H9 (cell line): ENCODE data around the gene GRAMD1B. TPM values are rescaled to one million over a fixed set of nuclear protein-coding genes. Genes with fewer than 3 reads are reported as not detected.
A peak's percentile ranks its signal among the peaks of the same experiment; 100 is the strongest.

Experiments used
- DNase-seq: peaks from one replicate; pipeline ENCODE4 v3.0.0-alpha.2; 2017
- H2AFZ ChIP-seq: one replicate; pipeline ENCODE4 v1.6.1; 2013; ENCODE audit warnings: mild to moderate bottlenecking, low read length, control low read depth, moderate library complexity
- H2AK5ac ChIP-seq: 2 replicates; pipeline ENCODE4 v1.6.1; 2013; ENCODE audit warnings: low read length, control low read depth, mixed read lengths; ENCODE audit not compliant: insufficient read length
- H2BK120ac ChIP-seq: one replicate; pipeline ENCODE4 v1.6.1; 2013; ENCODE audit warnings: low read depth, mild to moderate bottlenecking, low read length, control low read depth, inconsistent platforms; ENCODE audit not compliant: poor library complexity, severe bottlenecking
- H2BK12ac ChIP-seq: 2 replicates; pipeline ENCODE4 v1.6.1; 2013; ENCODE audit warnings: low read length, control low read depth, mixed read lengths, low read depth; ENCODE audit not compliant: insufficient read length
- H2BK15ac ChIP-seq: 2 replicates; pipeline ENCODE4 v1.6.1; 2013; ENCODE audit warnings: low read depth, low read length, control low read depth
- H2BK20ac ChIP-seq: one replicate; pipeline ENCODE4 v1.6.1; 2013; ENCODE audit warnings: low read depth, mild to moderate bottlenecking, low read length, control low read depth, inconsistent platforms; ENCODE audit not compliant: poor library complexity, severe bottlenecking
- H2BK5ac ChIP-seq: 2 replicates; pipeline ENCODE4 v1.6.1; 2013; ENCODE audit warnings: low read length, control low read depth, mixed read lengths; ENCODE audit not compliant: insufficient read length
- H3K14ac ChIP-seq: 2 replicates; pipeline ENCODE4 v1.6.1; 2013; ENCODE audit warnings: low read length, control low read depth; ENCODE audit not compliant: insufficient read depth
- H3K18ac ChIP-seq: 2 replicates; pipeline ENCODE4 v1.6.1; 2013; ENCODE audit warnings: low read depth, mild to moderate bottlenecking, mixed read lengths, low read length, control low read depth; ENCODE audit not compliant: insufficient read length
- H3K23ac ChIP-seq: 2 replicates; pipeline ENCODE4 v1.6.1; 2013; ENCODE audit warnings: low read length, control low read depth, mixed read lengths, low read depth; ENCODE audit not compliant: insufficient read length
- H3K23me2 ChIP-seq: 2 replicates; pipeline ENCODE4 v1.6.1; 2013; ENCODE audit warnings: low read depth, mild to moderate bottlenecking, mixed read lengths, low read length, control low read depth; ENCODE audit not compliant: insufficient read length, poor library complexity, severe bottlenecking
- H3K27ac ChIP-seq: 2 replicates; pipeline ENCODE4 v1.5.1; 2013; ENCODE audit warnings: low read length, control low read depth, mixed read lengths, low read depth; ENCODE audit not compliant: insufficient read length
- H3K27me3 ChIP-seq: 2 replicates; pipeline ENCODE4 v1.6.1; 2013; ENCODE audit warnings: low read length, control low read depth, inconsistent platforms; ENCODE audit not compliant: insufficient read depth
- H3K4ac ChIP-seq: 2 replicates; pipeline ENCODE4 v1.6.1; 2013; ENCODE audit warnings: low read depth, mild to moderate bottlenecking, control low read depth, inconsistent platforms, low read length, moderate library complexity
- H3K4me1 ChIP-seq: 2 replicates; pipeline ENCODE4 v1.6.1; 2013; ENCODE audit warnings: low read length, control low read depth, inconsistent platforms; ENCODE audit not compliant: insufficient read depth
- H3K4me2 ChIP-seq: 2 replicates; pipeline ENCODE4 v1.6.1; 2013; ENCODE audit warnings: low read length, control low read depth, mixed read lengths; ENCODE audit not compliant: insufficient read length, insufficient read depth
- H3K56ac ChIP-seq: 2 replicates; pipeline ENCODE4 v1.6.1; 2013; ENCODE audit warnings: low read depth, mild to moderate bottlenecking, mixed read lengths, low read length, control low read depth; ENCODE audit not compliant: insufficient read length
- H3K79me1 ChIP-seq: 2 replicates; pipeline ENCODE4 v1.6.1; 2013; ENCODE audit warnings: low read depth, mild to moderate bottlenecking, moderate library complexity, low read length, control low read depth, inconsistent platforms; ENCODE audit not compliant: insufficient read depth, poor library complexity, severe bottlenecking
- H3K79me2 ChIP-seq: 2 replicates; pipeline ENCODE4 v1.6.1; 2013; ENCODE audit warnings: low read length, control low read depth, inconsistent platforms; ENCODE audit not compliant: insufficient read depth
- H3K9ac ChIP-seq: 2 replicates; pipeline ENCODE4 v1.6.1; 2013; ENCODE audit warnings: low read length, control low read depth, mixed read lengths; ENCODE audit not compliant: insufficient read length; ENCODE audit errors: extremely low read depth
- H3K9me3 ChIP-seq: one replicate; pipeline ENCODE4 v1.6.1; 2013; ENCODE audit warnings: low read depth, low read length, inconsistent platforms; ENCODE audit not compliant: control insufficient read depth
- H3T11ph ChIP-seq: one replicate; pipeline ENCODE4 v1.6.1; 2013; ENCODE audit warnings: mild to moderate bottlenecking, low read length, control low read depth, inconsistent platforms
- H4K20me1 ChIP-seq: one replicate; pipeline ENCODE4 v1.6.1; 2013; ENCODE audit not compliant: control insufficient read depth, insufficient read length, insufficient read depth
- H4K5ac ChIP-seq: 2 replicates; pipeline ENCODE4 v1.6.1; 2013; ENCODE audit warnings: low read depth, mild to moderate bottlenecking, mixed read lengths, low read length, control low read depth; ENCODE audit not compliant: insufficient read length
- H4K8ac ChIP-seq: replicated peaks from 2 replicates; pipeline ENCODE4 v1.6.1; 2013; ENCODE audit warnings: low read length, control low read depth, mixed read lengths, low read depth; ENCODE audit not compliant: insufficient read length
- H4K91ac ChIP-seq: 2 replicates; pipeline ENCODE4 v1.6.1; 2013; ENCODE audit warnings: low read depth, mild to moderate bottlenecking, moderate library complexity, mixed read lengths, low read length, control low read depth; ENCODE audit not compliant: insufficient read length
- H3K27ac Mint-ChIP-seq, 3 experiments: 2 replicates in 2 of 3; 3 replicates in 1 of 3; pipeline ENCODE4 v1.8.0; 2020 to 2021; ENCODE audit warnings: mixed read lengths in 3 of 3, mild to moderate bottlenecking in 1 of 3, moderate library complexity in 1 of 3
- H3K27me3 Mint-ChIP-seq: 2 replicates; pipeline ENCODE4 v1.8.0; 2021; ENCODE audit warnings: low read depth, mild to moderate bottlenecking, moderate library complexity, mixed read lengths
- H3K36me3 Mint-ChIP-seq, 3 experiments: 2 replicates in 2 of 3; 3 replicates in 1 of 3; pipeline ENCODE4 v1.8.0; 2020 to 2021; ENCODE audit warnings: low read depth in 3 of 3, mixed read lengths in 3 of 3; ENCODE audit not compliant: insufficient read depth in 1 of 3
- H3K4me1 Mint-ChIP-seq, 2 experiments: 2 replicates each; pipeline ENCODE4 v1.8.0; 2020; ENCODE audit warnings: mixed read lengths in 2 of 2
- H3K4me3 Mint-ChIP-seq, 2 experiments: 2 replicates in 1 of 2; 3 replicates in 1 of 2; pipeline ENCODE4 v1.8.0; 2020 to 2021; ENCODE audit warnings: mild to moderate bottlenecking in 2 of 2, mixed read lengths in 2 of 2, moderate library complexity in 1 of 2
- H3K9me3 Mint-ChIP-seq, 2 experiments: 2 replicates in 1 of 2; 3 replicates in 1 of 2; pipeline ENCODE4 v1.8.0; 2020; ENCODE audit warnings: mild to moderate bottlenecking in 2 of 2, mixed read lengths in 2 of 2, moderate library complexity in 1 of 2
- CTCF ChIP-seq: fragments of 200-600 bp; sonication (generic); conservative IDR thresholded peaks from 3 replicates; pipeline ENCODE4 v1.8.0; 2021; ENCODE audit warnings: antibody characterized with exemption, mild to moderate bottlenecking
- WGBS: extraction: QIAGEN DNeasy Blood & Tissue Kit; methylation state at CpG from one replicate; pipeline ENCODE4 v1.1.7; 2013; ENCODE audit warnings: missing lambda C conversion rate, low lambda C conversion rate, mixed read lengths; ENCODE audit not compliant: insufficient read length; ENCODE audit errors: extremely low coverage; 5-methylcytosine and 5-hydroxymethylcytosine counted together
- total RNA-seq: library from RNA; stranded (reverse); gene quantifications from 2 replicates; pipeline ENCODE4 v1.2.1, GENCODE V29; 2021

GRAMD1B gene
- total RNA-seq, 1 experiment from 2014 or later = 25.9 TPM

- Mint-ChIP-seq H3K4me3 (no peak overlapping the region), H3K36me3 (peaks cover 34 to 61% (median 48%) of the 10 kb centered on the region in 3 experiments), H3K27ac (peak overlapping the region; percentile 87 to 96 (median 91)), H3K27me3 (no peaks in the 10 kb centered on the region), H3K4me1 (peaks cover 38 to 45% of the 10 kb centered on the region in 2 experiments), H3K9me3 (peaks cover 10 to 16% of the 10 kb centered on the region in 2 experiments)
- H4K20me1 ChIP-seq = no peaks in the 10 kb centered on the region
- H3K23me2 ChIP-seq = no peaks in the 10 kb centered on the region
- H3T11ph ChIP-seq = no peak overlapping the region
- no peak for TF ChIP-seq CTCF
- H4K8ac ChIP-seq = no peak overlapping the region
- no peak for DNase-seq
- no peak overlapping the region for H4K5ac ChIP-seq
- no peak overlapping the region for H3K27ac ChIP-seq
- no CpG with 5 or more reads among the region's 5 CpGs for WGBS
- no peak overlapping the region for H2BK12ac ChIP-seq
- no peak overlapping the region for H3K4me2 ChIP-seq
- H2AFZ ChIP-seq = no peak overlapping the region
- H3K56ac ChIP-seq = no peak overlapping the region
- H3K27me3 ChIP-seq = no peaks in the 10 kb centered on the region
- no peaks in the 10 kb centered on the region for H3K4me1 ChIP-seq
- no peak overlapping the region for H3K4ac ChIP-seq
- H2BK5ac ChIP-seq = no peak overlapping the region
- H2AK5ac ChIP-seq = no peak overlapping the region
- H3K79me1 ChIP-seq = no peaks in the 10 kb centered on the region
- H3K23ac ChIP-seq = no peak overlapping the region
- H3K18ac ChIP-seq = no peak overlapping the region
- H2BK20ac ChIP-seq = no peak overlapping the region
- H2BK120ac ChIP-seq = no peak overlapping the region
- no peak overlapping the region for H4K91ac ChIP-seq
- no peaks in the 10 kb centered on the region for H3K9me3 ChIP-seq
- H2BK15ac ChIP-seq = no peak overlapping the region
- H3K9ac ChIP-seq = no peak overlapping the region
- no peaks in the 10 kb centered on the region for H3K79me2 ChIP-seq
- no peak overlapping the region for H3K14ac ChIP-seq
Measured at GRCh38 chr11:123443851-123444623, 14.0 kb downstream of the GRAMD1B start.
